Activated CD8-positive, alpha-beta T cell treated with anti-CD3 and anti-CD28 coated beads for 36 hours (primary cell): ENCODE measurements around the gene ECPAS. TPM values are rescaled to one million over a fixed set of nuclear protein-coding genes. Genes with fewer than 3 reads are reported as not detected.

ENCODE experiments used
- ATAC-seq: fragments of 200-7000 bp; cut with Tn5 transposase; one replicate; pipeline ENCODE4 v1.10.0; 2021; ENCODE audit warnings: mild to moderate bottlenecking, moderate library complexity
- CTCF ChIA-PET: fragments of 350-600 bp; sonication (Branson Sonifier 250); formaldehyde crosslinking; loops from one replicate; lab custom pipeline; 2021; ENCODE audit warnings: antibody characterized with exemption; lab: Charles Lee
- POLR2A ChIA-PET: fragments of 350-600 bp; sonication (Branson Sonifier 250); formaldehyde crosslinking; loops from one replicate; lab custom pipeline; 2021; ENCODE audit warnings: antibody characterized with exemption; lab: Charles Lee
- DNase-seq: peaks from one replicate; pipeline ENCODE4 v3.0.0-alpha.2; 2020
- H3K27ac Mint-ChIP-seq: one replicate; pipeline ENCODE4 v1.8.0; 2021; ENCODE audit warnings: mild to moderate bottlenecking, mixed read lengths
- H3K27me3 Mint-ChIP-seq: one replicate; pipeline ENCODE4 v1.8.0; 2021; ENCODE audit warnings: mixed read lengths
- H3K36me3 Mint-ChIP-seq: one replicate; pipeline ENCODE4 v1.8.0; 2021; ENCODE audit warnings: low read depth, mixed read lengths
- H3K4me1 Mint-ChIP-seq: one replicate; pipeline ENCODE4 v1.8.0; 2021; ENCODE audit warnings: low read depth, mixed read lengths
- H3K4me3 Mint-ChIP-seq: one replicate; pipeline ENCODE4 v1.8.0; 2021; ENCODE audit warnings: mild to moderate bottlenecking, moderate library complexity, mixed read lengths
- H3K9me3 Mint-ChIP-seq: one replicate; pipeline ENCODE4 v1.8.0; 2021; ENCODE audit warnings: mixed read lengths
- intact Hi-C: fragments of 100-400 bp; cut with micrococcal nuclease; formaldehyde crosslinking; loops from one replicate; pipeline ENCODE4 v1.10.0; 2022
- total RNA-seq, 2 experiments: library from RNA; stranded (reverse); gene quantifications; one replicate each; pipeline ENCODE4 v1.2.3, GENCODE V29; 2021
- TF ChIP-seq, protein P1 (sequence below): fragments of 200-600 bp; IDR thresholded peaks from one replicate; pipeline ENCODE4 v1.8.0; 2022; ENCODE audit warnings: antibody characterized with exemption, mild to moderate bottlenecking

The ECPAS gene
- total RNA-seq, 2 experiments from 2014 or later = 71.6 to 79.6 TPM

DNA sequence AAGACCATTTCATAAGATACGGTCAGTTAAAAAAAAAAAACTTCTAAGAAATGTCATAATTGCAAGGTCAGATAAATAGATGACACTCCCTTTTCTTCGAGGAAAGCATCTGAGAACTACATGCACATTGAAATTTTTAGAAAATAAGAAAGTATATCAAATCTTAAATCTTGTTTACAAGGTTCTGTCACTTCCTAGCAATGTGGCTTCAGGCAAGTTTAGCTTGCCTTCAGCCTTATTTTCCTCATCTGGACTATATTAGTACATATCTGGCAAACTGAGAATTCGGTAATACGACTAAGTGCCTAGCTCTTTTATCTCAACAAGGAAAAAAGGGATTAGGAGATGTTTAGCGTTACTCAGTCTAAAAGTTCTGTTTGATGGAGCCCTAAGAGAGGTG is 121.7 kb downstream of the ECPAS start:
- peaks cover 45% of the 10 kb centered on the region for H3K36me3 Mint-ChIP-seq
- TF ChIP-seq, protein P1, sequence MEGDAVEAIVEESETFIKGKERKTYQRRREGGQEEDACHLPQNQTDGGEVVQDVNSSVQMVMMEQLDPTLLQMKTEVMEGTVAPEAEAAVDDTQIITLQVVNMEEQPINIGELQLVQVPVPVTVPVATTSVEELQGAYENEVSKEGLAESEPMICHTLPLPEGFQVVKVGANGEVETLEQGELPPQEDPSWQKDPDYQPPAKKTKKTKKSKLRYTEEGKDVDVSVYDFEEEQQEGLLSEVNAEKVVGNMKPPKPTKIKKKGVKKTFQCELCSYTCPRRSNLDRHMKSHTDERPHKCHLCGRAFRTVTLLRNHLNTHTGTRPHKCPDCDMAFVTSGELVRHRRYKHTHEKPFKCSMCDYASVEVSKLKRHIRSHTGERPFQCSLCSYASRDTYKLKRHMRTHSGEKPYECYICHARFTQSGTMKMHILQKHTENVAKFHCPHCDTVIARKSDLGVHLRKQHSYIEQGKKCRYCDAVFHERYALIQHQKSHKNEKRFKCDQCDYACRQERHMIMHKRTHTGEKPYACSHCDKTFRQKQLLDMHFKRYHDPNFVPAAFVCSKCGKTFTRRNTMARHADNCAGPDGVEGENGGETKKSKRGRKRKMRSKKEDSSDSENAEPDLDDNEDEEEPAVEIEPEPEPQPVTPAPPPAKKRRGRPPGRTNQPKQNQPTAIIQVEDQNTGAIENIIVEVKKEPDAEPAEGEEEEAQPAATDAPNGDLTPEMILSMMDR = no peak
- CTCF ChIA-PET = no interaction called here

DNA sequence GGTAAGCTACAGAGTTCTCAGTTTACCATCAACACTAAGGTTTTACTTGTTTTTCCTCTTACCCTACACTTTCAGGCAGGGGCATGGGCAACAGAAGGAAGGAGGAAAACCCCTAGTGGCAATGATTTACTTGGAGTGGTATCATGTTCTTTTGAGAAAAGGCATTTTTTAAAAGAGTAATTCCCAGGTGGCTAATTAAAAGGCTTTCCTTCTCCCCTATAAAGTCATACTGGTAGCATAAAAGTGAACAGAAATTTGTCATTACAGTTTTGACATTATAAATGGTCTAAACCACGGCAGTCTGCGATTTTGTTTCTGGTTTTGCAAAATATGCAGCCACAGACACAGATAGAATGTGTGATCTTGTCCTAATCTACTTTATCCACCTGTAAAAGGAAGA is 123.3 kb downstream of the ECPAS start:
- ChIA-PET POLR2A (no interaction called here), CTCF (interaction anchor here (1.2 kb wide), 1 partner anchor 12 kb away, joined by 3 read pairs; no protein-coding TSS in a partner anchor)
- intact Hi-C loops = no loop called here
- Mint-ChIP-seq H3K4me1 (peaks cover 7% of the 10 kb centered on the region), H3K27ac (no peak overlapping the region), H3K9me3 (peaks cover under 1% of the 10 kb centered on the region), H3K36me3 (peaks cover 37% of the 10 kb centered on the region), H3K27me3 (no peaks in the 10 kb centered on the region), H3K4me3 (no peak overlapping the region)
- TF ChIP-seq, protein P1 = no peak
- ATAC-seq (no peak), DNase-seq (no peak)

More for the DNA sequence above, 121.7 kb downstream of the ECPAS start:
- intact Hi-C loops = no loop called here
- POLR2A ChIA-PET = no interaction called here
- H3K27me3 Mint-ChIP-seq = no peaks in the 10 kb centered on the region
- H3K27ac Mint-ChIP-seq = no peak overlapping the region
- no peaks in the 10 kb centered on the region for H3K4me1 Mint-ChIP-seq
- no peak for ATAC-seq
- no peak overlapping the region for H3K4me3 Mint-ChIP-seq
- H3K9me3 Mint-ChIP-seq = no peaks in the 10 kb centered on the region
- DNase-seq = no peak

DNA sequence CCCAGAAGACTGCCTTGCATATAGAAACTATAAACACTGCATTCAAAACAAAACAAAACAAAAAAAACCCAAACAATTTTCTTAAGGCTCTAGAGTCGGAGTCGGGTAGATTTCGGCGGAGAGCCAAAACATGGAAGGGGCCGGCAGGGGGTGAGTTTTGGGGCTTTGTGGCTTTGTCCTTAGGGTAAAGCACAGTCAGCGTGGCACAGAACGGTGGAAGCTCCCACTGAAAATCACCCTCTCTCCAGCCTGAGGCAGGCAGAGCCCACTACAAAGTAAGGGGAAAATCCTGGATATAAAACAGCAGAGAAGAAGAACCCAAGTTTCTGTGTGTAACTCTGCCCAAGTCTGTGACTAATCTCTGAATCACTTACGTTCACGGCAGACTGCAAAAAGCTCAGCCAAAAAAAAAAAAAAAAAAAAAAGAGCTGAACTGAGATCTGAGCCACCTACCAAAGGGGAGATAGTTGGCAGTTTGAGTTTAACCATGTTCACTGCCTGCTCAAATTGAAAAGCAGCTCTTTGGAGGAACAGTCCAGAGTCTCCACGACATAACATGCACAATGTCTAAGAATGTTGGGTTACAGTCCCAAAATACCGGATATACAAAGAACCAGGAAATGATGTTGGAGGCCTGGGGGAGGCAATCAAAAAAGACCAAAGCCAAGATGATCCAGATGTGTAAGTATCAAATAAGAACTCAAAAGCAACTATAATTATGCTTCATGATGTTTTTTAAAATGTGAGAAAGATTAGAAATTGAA is 127.5 kb downstream of the ECPAS start:
- TF ChIP-seq, protein P1 = no peak
- POLR2A ChIA-PET = interaction anchor here (0.7 kb wide), 1 partner anchor 41 kb away, joined by 3 read pairs; no protein-coding TSS in a partner anchor
- ATAC-seq (no peak), DNase-seq (no peak)
- H3K9me3 Mint-ChIP-seq = peaks cover 8% of the 10 kb centered on the region
- H3K27ac Mint-ChIP-seq = no peak overlapping the region
- intact Hi-C loops = no loop called here
- no peak overlapping the region for H3K4me3 Mint-ChIP-seq
- peaks cover 7% of the 10 kb centered on the region for H3K4me1 Mint-ChIP-seq
- H3K36me3 Mint-ChIP-seq = peaks cover 7% of the 10 kb centered on the region
- CTCF ChIA-PET = no interaction called here
- no peaks in the 10 kb centered on the region for H3K27me3 Mint-ChIP-seq

DNA sequence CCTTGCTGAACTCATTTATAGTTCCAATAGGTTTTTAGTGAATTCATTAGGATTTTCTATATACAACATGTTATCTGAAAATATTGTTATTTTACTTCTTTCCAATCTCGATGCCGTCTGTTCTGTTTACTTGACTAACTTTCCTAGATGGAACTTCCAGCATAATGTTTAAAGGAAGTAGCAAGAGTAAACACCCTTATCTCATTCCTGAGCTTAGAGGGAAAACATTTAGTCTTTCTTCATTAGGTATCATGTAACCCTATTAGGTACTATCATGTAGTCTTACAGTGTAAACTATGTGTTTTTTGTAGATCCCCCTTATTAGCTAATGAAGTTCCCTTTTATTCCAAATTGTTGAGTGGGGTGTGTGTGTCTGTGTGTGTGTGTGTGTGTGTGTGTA is 131.6 kb downstream of the ECPAS start:
- ChIA-PET POLR2A (no interaction called here), CTCF (no interaction called here)
- peaks cover 8% of the 10 kb centered on the region for H3K9me3 Mint-ChIP-seq
- TF ChIP-seq, protein P1 = no peak
- no peaks in the 10 kb centered on the region for H3K36me3 Mint-ChIP-seq
- DNase-seq = no peak
- H3K27ac Mint-ChIP-seq = no peak overlapping the region
- no peak for ATAC-seq
- H3K4me3 Mint-ChIP-seq = no peak overlapping the region
- intact Hi-C loops = no loop called here
- peaks cover 1% of the 10 kb centered on the region for H3K27me3 Mint-ChIP-seq
- H3K4me1 Mint-ChIP-seq = peaks cover 7% of the 10 kb centered on the region

DNA sequence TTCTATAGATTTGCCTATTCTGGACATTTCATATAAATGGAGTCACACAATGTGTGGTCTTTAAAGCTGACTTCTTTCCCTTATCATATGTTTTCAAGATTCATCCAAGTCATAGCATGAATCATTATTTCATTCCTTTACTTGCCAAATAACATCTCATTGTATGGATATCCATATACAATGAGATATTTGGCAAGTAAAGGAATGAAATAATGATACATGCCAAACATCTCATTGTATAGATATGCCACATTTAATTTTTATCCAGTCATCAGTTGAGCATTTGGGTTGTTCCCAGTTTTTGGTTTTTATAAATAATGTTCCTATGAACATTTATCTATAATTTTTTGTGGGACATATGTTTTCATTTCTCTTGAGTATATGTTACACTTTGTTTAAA is 133.6 kb downstream of the ECPAS start:
- H3K36me3 Mint-ChIP-seq = no peaks in the 10 kb centered on the region
- H3K4me1 Mint-ChIP-seq = no peaks in the 10 kb centered on the region
- no peak for DNase-seq
- peaks cover 6% of the 10 kb centered on the region for H3K27me3 Mint-ChIP-seq
- H3K27ac Mint-ChIP-seq = no peak overlapping the region
- TF ChIP-seq, protein P1 = no peak
- CTCF ChIA-PET = no interaction called here
- POLR2A ChIA-PET = no interaction called here
- no peak overlapping the region for H3K4me3 Mint-ChIP-seq
- peaks cover 6% of the 10 kb centered on the region for H3K9me3 Mint-ChIP-seq
- intact Hi-C loops = no loop called here
- ATAC-seq = no peak
